Measurements from ENCODE around the gene TRAPPC1.

GRCh38 chr17:7922845-7923628, 8.7 kb downstream of the TRAPPC1 start:
- TF ChIP-seq CTCF (IDR thresholded peaks at IDR 0.05; ENCODE audit: low read depth, low read length): no peak
- no peak for TF ChIP-seq POLR2A (IDR thresholded peaks at IDR 0.05; ENCODE audit: extremely low read depth, insufficient read length)
